Lung (tissue), 12 donors: Measurements from ENCODE around the gene STXBP4. TPM values are rescaled to one million over a fixed set of nuclear protein-coding genes. Genes with fewer than 3 reads are reported as not detected.

Source experiments
- ATAC-seq: fragments of 200-7000 bp; cut with Tn5 transposase; one replicate; pipeline ENCODE4 v1.9.1; 2020; ENCODE audit warnings: moderate number of reproducible peaks; ENCODE audit not compliant: insufficient read depth, low FRiP score
- DNase-seq, 3 donors: peaks; one replicate each; pipeline ENCODE4 v3.0.0-alpha.2; 2013 to 2017
- H3K27ac ChIP-seq, 2 donors: one replicate each; pipeline ENCODE4 v1.5.1; 2013; ENCODE audit warnings: mild to moderate bottlenecking in 2 of 2, moderate library complexity in 2 of 2, control low read depth in 1 of 2, inconsistent platforms in 1 of 2, low read depth in 1 of 2, low read length in 1 of 2
- H3K27me3 ChIP-seq, 3 donors: one replicate each; pipeline ENCODE4 v1.5.1; 2013; ENCODE audit warnings: low read length in 2 of 3; ENCODE audit not compliant: control insufficient read depth in 3 of 3, insufficient read depth in 3 of 3
- H3K36me3 ChIP-seq, 4 donors: one replicate each; pipeline ENCODE4 v1.5.1; 2013; ENCODE audit warnings: low read length in 4 of 4, mild to moderate bottlenecking in 1 of 4, moderate library complexity in 1 of 4; ENCODE audit not compliant: control insufficient read depth in 4 of 4, insufficient read depth in 4 of 4
- H3K4me1 ChIP-seq, 5 donors: one replicate each; pipeline ENCODE4 v1.5.1; 2013; ENCODE audit warnings: low read length in 5 of 5, mild to moderate bottlenecking in 2 of 5, moderate library complexity in 1 of 5; ENCODE audit not compliant: control insufficient read depth in 5 of 5, insufficient read depth in 5 of 5
- H3K4me3 ChIP-seq: one replicate; pipeline ENCODE4 v1.5.1; 2013; ENCODE audit warnings: mild to moderate bottlenecking, control low read depth, moderate library complexity
- H3K9ac ChIP-seq, 2 donors: one replicate each; pipeline ENCODE4 v1.5.1; 2013; ENCODE audit warnings: low read length in 2 of 2, control low read depth in 1 of 2; ENCODE audit not compliant: insufficient read depth in 1 of 2
- H3K9me3 ChIP-seq, 4 donors: one replicate each; pipeline ENCODE4 v1.5.1; 2013; ENCODE audit warnings: low read length in 3 of 4, mild to moderate bottlenecking in 1 of 4, moderate library complexity in 1 of 4; ENCODE audit not compliant: control insufficient read depth in 4 of 4, insufficient read depth in 3 of 4
- WGBS, 2 donors: extraction: QIAGEN DNeasy Blood & Tissue Kit; methylation state at CpG; one replicate each; pipeline ENCODE4 v1.1.7; 2013; 5-methylcytosine and 5-hydroxymethylcytosine counted together
- polyA plus RNA-seq, 2 donors: library from polyadenylated mRNA; stranded (reverse); fragments of 200-250 nt; gene quantifications; one replicate each; pipeline ENCODE4 v1.2.1, GENCODE V29; 2013
- total RNA-seq, 2 donors: library from RNA; depleted of rRNA in 1 of 2; stranded (reverse); fragments of >200 nt in 1 of 2; gene quantifications; one replicate each; pipeline ENCODE4 v1.2.1, GENCODE V29; 2014 to 2021
- TF ChIP-seq, protein P1 (sequence below): IDR thresholded peaks from 2 replicates; pipeline ENCODE4 v1.5.1; 2012; ENCODE audit warnings: mild to moderate bottlenecking; ENCODE audit errors: control extremely low read depth, extremely low read depth
- donor health status: control.
- donor health status: control.
- donor health status: Bipolar disorder and iron deficiency.
- donor health status: healthy.
- donor health status: DM: yes; HTN: yes; CAD: no.

The STXBP4 gene
- total and polyA plus RNA-seq, 4 donors, result 1.4 to 44.1 (median 7.7) TPM

GRCh38 chr17:55201308-55201932 lies 232.9 kb downstream of the STXBP4 start:
- Histone ChIP-seq H3K4me3 (no peak overlapping the region), H3K9me3 (no peaks in the 10 kb centered on the region), H3K4me1 (peaks cover 0 to 11% (median 0%) of the 10 kb centered on the region in 5 donors), H3K36me3 (no peaks in the 10 kb centered on the region), H3K27ac (no peak overlapping the region), H3K27me3 (no peaks in the 10 kb centered on the region), H3K9ac (no peak overlapping the region)
- TF ChIP-seq, protein P1, sequence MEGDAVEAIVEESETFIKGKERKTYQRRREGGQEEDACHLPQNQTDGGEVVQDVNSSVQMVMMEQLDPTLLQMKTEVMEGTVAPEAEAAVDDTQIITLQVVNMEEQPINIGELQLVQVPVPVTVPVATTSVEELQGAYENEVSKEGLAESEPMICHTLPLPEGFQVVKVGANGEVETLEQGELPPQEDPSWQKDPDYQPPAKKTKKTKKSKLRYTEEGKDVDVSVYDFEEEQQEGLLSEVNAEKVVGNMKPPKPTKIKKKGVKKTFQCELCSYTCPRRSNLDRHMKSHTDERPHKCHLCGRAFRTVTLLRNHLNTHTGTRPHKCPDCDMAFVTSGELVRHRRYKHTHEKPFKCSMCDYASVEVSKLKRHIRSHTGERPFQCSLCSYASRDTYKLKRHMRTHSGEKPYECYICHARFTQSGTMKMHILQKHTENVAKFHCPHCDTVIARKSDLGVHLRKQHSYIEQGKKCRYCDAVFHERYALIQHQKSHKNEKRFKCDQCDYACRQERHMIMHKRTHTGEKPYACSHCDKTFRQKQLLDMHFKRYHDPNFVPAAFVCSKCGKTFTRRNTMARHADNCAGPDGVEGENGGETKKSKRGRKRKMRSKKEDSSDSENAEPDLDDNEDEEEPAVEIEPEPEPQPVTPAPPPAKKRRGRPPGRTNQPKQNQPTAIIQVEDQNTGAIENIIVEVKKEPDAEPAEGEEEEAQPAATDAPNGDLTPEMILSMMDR, result no peak
- 18 to 29% methylated on average over 5 of the region's 5 CpGs for WGBS, 2 donors
- ATAC-seq (no peak), DNase-seq (peak in 2 of 3 donors; percentile 10 to 28)

DNA sequence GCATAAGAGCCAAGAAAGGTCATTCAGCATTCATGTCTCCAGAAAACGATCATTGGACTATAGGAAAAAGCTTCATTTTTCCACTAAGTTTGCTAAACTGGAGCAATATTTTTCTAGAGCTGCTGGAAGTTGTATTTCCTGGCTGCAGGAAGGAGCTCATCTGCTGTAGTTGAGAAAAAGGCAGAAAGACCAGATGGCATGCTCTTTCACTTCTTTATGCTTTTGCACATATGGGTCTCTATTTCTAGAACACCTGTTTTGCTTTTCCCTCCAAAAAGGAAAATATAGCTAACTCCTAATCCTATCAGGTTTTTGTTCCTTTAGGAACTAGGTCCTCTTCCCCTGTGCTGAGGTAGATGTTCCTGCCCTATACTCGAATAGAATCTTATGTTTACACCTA lies 234.3 kb downstream of the STXBP4 start:
- Histone ChIP-seq H3K9me3 (no peaks in the 10 kb centered on the region), H3K27me3 (no peaks in the 10 kb centered on the region), H3K4me1 (peaks cover 0 to 8% (median 0%) of the 10 kb centered on the region in 5 donors), H3K4me3 (no peak overlapping the region), H3K9ac (no peak overlapping the region), H3K36me3 (no peaks in the 10 kb centered on the region), H3K27ac (no peak overlapping the region)
- TF ChIP-seq, protein P1, result no peak
- ATAC-seq (no peak), DNase-seq (no peak)
- WGBS, 2 donors, result 75 to 85% methylated on average over 2 of the region's 2 CpGs

- WGBS, 2 donors, result 56 to 75% methylated on average over 3 of the region's 3 CpGs
- Histone ChIP-seq H3K9me3 (no peaks in the 10 kb centered on the region), H3K27me3 (no peaks in the 10 kb centered on the region), H3K4me1 (peaks cover 0 to 16% (median 5%) of the 10 kb centered on the region in 5 donors), H3K36me3 (no peaks in the 10 kb centered on the region), H3K27ac (no peak overlapping the region), H3K9ac (no peak overlapping the region), H3K4me3 (no peak overlapping the region)
- ATAC-seq, result no peak
- no peak for DNase-seq
- TF ChIP-seq, protein P1, result no peak
Observed at GRCh38 chr17:55208078-55208812, 239.7 kb downstream of the STXBP4 start.
